Stimulated activated CD8-positive, alpha-beta memory T cell treated with anti-CD3 and anti-CD28 coated beads, Interleukin-7, amount 100 ng/mL, for 4 hours (primary cell): ENCODE data around the gene SNRPE.

Experiments used
- DNase-seq, 2 donors: peaks; one replicate each; pipeline ENCODE4 v3.0.0-alpha.2; 2020; ENCODE audit warnings: low read depth in 2 of 2

SNRPE gene

DNA sequence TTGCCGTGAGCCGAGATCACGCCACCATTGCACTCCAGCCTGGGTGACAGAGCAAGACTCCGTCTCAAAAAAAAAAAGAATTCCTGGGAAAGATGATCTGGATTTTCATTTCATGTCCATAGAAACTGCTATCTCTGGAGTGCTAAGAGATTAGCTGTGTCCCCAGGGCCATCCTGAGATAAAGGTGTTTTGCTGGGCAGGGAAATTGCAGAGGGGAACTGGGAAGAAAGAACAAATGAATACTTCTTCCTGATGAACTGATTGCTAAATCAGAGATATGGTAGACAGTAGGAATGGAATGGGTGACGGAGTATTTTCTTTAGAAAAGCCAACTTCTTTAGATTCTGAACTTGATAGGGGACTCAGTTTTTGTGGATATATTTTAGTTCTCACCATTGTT lies 19.2 kb downstream of the SNRPE start:
- no peak for DNase-seq

DNA sequence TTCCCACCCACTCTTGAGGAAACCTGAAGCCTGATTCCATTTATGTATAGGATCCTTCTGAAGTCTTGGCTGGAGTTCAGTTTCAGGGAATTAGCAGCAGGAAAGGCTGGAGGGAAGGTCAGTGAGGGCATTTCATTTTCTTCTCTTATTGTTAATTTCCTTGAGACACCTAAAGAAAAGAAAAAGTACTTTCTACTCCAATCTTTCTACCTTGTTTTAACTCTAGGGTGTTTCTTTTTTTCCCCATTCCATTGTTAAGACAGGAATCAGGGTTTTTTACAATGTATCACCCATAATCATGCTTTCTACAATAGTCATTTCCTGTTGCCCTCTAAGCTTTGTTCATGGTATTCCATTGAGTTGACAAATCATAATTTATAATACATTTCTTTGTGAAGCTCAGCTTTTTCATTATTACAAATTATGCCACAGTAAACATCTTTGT lies 27.4 kb downstream of the SNRPE start:
- no peak for DNase-seq

DNA sequence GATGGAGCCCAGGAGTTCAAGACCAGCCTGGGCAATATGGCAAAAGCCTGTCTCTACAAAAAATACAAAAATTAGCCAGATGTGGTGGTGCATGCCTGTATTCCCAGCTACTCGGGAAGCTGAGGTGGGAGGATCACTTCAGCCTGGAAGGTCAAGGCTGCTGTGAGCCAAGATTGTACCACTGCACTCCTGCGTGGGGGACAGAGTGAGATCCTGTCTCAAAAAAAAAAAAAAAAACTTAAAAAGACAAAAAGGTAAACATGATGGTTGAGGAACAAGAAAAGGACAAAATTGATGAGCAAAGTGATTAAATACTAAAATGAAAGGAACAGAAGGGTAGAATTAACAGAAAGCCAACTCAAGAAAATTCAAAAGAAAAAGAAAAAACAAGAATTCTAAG lies 30.6 kb downstream of the SNRPE start:
- no peak for DNase-seq

DNA sequence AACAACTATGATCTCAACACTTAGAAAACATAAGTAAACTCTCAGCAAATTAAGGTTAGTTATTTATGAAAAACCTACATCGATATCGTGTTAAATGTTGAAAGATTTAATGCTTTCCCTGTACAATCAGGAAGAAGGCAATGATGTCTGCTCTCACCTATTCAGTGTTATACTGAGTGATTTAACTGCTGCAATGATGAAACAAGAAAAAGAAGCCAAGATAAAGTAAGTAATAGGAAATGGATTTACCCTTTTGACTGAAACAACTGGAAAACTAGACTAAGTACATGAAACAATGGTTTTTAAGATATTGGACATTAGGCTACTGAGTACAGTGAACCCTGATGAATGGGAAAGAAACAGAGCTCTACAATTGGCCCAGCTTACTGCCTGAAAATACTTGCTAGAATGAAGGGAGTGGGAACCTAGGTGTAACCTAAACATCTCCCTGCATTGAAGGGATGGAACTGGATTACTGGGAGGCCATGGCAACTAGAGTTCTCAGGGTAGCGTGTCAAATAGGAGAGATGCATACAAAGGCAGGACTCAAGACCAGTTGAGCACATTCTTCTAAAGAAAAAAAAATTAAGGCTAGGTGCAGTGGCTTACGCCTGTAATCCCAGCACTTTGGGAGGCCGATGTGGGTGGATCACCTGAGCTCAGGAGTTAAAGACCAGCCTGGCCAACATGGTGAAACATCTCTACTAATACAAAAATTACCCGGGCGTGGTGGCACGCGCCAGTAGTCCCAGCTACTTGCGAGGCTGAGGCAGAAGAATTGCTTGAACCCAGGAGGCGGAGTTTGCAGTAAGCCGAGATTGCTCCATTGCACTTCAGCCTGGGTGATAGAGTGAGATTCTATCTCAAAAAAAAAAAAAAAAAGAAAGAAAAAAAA lies 37.3 kb downstream of the SNRPE start:
- no peak for DNase-seq

DNA sequence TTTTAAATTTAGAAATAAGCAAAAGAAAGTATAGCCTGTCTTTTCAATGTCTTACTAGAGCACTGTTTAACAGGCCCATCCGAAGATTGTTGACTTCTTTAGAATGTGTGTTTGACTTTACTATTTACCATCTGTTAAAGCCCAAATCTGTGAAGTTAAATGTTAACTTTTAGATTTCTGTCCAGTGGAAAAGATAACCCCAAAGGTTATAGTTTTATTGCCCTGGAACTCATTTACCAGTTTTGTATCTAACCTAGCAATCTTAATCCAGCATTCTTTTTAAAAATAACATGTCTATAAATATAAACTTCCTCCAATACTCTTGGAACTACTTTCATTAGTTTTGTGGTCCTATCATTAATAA lies 37.9 kb downstream of the SNRPE start:
- DNase-seq, result no peak

DNA sequence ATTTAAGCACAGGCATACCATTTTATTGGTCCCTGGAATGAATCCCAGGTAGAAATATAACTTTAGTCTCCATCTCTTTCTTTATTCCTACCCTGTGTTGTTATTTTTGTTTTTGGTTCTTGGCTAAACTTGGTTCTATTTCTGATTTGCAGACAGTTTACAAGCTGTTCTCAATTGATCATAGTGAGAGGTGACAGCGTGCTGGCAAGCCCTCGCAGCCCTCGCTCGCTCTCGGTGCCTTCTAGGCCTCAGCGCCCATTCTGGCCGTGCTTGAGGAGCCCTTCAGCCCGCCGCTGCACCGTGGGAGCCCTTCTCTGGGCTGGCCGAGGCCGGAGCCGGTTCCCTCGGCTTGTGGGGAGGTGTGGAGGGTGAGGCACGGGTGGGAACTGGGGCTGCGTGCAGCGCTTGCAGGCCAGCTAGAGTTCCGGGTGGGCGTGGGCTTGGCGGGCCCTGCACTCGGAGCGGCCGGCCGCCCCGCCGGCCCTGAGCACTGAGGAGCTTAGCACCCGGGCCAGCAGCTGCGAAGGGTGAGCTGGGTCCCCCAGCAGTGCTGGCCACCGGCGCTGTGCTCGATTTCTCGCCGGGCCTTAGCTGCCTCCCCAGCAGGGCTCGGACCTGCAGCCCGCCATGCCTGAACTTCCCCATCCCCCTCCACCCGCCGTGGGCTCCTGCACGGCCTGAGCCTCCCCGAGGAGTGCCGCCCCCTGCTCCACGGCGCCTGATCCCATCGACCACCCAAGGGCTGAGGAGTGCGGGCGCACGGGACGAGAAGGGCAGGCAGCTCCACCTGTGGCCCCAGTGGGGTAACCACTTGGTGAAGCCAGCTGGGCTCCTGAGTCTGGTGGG lies 38.7 kb downstream of the SNRPE start:
- no peak for DNase-seq

DNA sequence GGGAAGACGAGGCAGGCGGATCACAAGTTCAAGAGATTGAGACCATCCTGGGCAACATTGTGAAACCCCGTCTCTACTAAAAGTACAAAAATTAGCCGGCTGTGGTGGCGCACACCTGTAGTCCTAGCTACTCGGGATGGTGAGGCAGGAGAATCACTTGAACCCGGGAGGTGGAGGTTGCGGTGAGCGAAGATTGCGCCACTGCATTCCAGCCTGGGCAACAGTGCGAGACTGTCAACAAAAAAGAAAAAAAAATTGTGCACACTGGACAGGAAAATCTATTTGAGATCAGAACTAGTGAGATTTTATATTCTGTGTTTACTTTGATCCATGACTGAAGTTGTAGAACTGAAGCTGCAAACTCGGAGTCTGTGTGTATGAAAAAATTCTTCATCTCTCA lies 40.2 kb downstream of the SNRPE start:
- DNase-seq, result no peak

DNA sequence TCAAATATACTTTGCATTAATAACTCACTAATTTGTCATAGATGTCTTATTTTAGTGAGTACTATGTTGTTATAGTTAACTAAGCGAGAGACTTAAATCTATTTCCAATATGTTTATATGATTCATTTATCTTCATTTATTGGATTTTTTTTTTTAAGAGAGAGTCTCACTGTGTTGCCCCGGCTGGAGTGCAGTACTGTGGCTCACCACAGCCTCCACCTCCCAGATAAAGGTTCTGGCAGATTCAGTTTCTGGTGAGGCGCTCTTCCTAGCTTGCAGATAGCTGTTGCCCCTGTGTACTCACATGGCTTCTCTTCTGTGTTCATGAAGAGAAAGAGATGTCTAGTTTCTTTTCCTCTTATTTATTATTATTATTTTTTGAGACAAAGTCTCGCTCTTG lies 43.9 kb downstream of the SNRPE start:
- DNase-seq, result no peak

DNA sequence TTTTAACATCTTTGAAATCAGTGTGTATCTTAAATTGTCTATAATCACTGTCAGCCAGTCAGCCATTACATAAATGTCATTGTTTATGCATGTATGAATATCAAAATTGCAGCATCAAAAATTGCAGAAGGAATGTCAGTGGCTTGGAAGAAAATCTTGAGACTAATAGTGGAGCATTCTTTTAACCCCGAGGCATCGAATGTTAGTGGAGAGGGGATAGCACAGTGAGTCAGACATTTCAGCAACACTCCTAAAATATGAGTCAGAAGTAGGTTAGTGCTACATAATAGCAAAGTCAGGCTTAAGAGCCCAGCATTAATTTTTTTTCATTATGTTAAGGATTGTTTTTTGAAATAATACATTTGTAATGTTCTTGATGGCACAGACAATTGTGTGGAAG lies 45.5 kb downstream of the SNRPE start:
- no peak for DNase-seq

DNA sequence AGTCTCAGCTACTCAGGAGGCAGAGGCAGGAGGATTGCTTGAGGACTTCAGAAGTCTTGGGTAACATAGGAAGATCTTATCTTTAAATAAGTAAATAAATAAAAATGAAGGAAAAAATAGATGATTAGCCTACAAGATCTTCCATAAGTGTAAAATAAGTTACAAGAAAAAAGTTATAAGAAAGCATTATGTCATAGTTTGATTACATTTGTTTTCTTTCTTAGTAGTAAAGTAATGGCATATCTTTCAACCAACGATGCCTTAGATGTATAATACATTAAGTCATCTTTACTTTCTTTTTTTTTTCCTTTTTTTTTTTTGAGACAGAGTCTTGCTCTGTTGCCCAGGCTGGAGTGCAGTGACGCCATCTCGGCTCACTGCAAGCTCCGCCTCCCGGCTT lies 46.5 kb downstream of the SNRPE start:
- no peak for DNase-seq

DNA sequence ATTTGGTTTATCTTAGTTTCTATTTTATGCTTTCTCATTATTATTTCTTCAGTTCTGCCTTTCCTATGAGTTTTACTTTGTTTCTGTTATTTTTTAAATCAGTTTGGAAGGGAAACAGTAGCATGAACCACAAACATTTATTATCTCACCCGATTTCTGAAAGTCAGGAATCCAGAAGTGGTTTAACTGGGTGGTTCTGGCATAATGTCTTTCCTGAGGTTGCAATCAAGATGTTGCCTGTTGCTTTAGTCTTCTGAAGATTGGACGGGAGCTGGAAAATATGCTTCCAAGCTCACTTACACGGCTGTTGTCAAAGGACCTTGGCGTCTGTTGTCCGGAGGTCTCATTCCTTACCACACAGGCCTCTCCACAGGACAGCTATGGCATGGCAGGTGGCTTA lies 50.4 kb downstream of the SNRPE start:
- DNase-seq, result no peak

DNA sequence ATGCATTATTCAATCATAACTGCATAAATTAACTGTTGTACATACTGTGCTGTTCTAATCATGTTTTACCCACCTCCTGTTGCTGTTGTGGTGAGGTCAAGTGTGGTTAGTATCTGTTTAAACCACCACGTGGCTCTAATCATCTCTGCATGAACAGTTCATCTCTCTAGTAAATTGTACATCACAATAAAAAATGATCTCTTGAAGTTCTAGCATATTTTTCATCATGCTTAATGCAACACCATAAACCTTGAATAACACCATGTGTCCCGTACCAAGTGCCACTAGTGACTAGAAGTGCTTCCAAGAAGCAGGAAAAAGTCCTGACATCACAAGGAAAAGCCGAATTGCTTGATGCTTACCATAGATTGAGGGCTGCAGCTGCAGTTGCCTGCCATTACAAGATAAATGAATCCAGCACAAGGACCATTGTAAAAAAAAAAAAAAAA lies 51.7 kb downstream of the SNRPE start:
- DNase-seq, result no peak

DNA sequence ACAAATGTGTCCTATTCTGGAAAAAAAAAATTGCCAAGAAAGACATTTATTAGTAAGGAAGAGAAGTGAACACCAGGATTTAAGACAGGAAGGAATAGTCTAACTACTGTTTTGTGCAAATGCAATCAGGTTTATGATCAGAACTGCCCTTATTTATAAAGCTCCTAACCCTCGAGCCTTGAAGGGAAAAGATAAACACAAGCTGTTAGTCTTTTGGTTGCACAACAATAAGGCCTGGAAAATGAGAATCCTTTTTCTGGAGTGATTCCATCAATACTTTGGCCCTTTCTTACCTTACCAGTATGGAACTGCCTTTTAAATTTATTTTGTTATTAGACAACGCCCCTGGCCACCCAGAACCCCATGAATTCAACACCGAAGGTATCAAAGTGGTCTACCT lies 52.9 kb downstream of the SNRPE start:
- DNase-seq, result no peak

DNA sequence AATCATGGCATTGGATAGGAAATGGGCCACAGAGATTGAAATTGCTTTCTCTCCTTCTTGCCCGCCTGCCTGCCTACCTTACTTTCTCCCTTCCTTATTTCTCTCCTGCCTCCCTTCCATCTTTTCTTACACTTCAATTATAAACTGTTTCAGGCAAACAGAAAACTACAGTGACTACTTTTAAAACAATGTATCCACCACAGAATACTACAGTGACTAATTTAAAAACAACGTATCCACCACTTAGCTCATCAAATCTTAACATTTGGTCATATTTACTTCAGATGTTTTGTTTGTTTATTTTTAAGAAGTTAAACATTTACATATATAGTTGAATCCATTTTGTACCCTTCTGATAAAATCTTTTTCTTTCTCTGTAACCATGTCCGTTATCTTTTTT lies 54.4 kb downstream of the SNRPE start:
- DNase-seq, result no peak

DNA sequence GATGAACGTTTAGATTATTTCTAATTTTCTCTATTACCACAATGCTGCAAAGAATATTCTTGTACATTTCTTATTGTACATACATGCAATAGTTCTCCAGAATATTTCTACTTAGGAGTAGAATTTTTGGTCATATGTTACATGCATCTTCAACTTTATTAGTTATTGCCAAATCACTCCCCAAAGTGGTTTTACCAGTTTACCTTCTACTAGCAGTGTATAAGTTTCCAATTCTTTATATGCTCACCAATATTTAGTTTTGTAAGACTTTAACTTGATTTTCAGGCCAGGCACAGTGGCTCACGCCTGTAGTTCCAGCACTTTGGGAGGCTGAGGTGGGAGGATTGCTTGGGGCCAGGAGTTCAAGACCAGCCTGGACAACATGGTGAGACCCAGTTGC lies 55.4 kb downstream of the SNRPE start:
- DNase-seq, result no peak
